Activated gamma-delta T cell (primary cell): ENCODE data around the gene PRKAR2A.

Experiments used
- DNase-seq: peaks from one replicate; lab custom pipeline; 2025; lab: John Stamatoyannopoulos, UW
- total RNA-seq, 2 donors: gene quantifications; one replicate each; lab custom pipeline; 2026; lab: John Stamatoyannopoulos, UW

The PRKAR2A gene
- 88.7 to 98.1 reads per million in 2 donors for total RNA-seq

DNA sequence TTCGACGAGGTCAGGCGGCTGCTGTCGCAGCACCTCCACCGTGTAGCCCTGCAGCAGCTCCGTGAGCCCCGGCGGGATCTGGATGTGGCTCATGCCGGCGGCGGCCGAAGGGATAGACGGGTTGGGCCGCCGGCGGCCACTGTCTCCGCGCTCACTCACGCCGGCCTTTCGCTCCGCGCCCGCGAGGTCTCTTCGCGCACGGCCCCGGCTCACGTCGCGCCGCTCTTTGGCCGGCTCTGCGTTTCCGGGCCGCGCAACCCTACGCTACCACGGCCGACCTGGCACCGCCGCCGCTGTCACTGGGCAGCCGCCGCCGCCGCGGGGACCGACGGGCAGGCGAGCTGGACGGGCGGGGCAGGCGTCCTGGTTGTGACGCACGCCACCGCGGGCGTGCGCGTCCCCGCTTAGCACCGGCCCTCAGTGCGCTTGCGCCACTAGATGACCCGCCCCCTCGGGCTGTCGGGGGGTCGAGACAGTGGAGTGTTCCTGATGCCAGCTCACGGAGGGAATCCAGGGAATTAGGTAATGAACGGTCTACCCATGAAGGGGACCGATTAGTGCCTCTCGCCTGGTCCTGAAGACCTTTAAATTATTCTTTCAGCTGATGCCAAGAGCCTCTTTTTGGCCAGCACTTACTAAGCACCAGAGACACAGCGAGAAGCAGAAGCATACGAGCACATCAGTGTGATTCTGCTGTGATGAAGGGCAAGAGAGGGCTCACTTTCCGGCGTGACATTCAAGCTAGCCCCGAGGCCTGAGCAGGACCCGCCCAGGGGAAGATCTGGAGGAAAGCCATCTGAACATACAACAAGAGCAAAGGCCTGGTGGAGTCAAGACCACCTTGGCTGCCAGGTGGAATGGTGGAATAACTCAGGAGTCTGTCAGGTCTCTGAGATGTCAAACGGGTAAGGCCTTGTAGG is at the start of gene PRKAR2A:
PRKAR2A (minus strand) TSS at position 371 of the 920 bp plus-strand sequence; CDS start at position 93, 278 bp downstream.
- DNase-seq: peak; percentile 74

DNA sequence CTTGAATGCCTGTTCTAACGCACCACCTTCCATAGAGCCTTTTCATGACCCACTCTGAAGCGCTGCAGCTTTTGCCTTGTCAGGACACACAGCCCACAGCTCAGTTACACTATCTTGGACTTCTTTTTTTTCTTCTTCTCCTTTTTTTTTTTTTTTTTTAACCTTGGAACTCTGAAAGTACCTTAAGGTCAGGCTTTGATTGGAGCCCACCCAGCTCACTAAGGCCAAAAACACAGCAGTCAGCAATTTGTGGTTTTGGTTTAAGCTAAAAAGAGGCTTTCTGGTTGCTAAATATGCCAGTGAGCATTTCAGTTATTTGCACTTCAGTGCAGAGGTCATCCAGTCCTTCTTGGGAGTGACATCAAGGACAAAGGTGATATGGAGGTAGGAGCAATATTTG is 49.3 kb upstream of the PRKAR2A start:
- no peak for DNase-seq

GRCh38 chr3:48894516-48894915 is 46.8 kb upstream of the PRKAR2A start:
- DNase-seq: no peak

- no peak for DNase-seq
Measured at GRCh38 chr3:48891606-48892005, 43.9 kb upstream of the PRKAR2A start.

DNA sequence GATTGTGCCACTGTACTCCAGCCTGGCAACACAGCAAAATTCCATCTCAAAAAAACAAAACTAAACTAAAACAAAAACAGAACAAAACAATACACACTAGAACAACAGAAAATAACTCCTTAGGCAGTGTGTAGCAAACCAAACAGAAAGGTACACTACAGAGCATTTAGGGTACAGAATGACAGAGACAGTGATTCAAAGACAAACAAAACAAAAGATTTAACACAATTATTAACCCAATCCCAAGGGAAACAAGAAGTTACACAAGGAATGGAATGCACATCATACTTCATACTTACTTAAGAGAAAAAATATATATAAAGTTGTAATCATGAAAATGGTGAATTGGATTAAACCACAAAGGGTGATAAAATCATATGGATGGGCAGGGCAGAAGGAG is 38.1 kb upstream of the PRKAR2A start:
- DNase-seq: no peak

DNA sequence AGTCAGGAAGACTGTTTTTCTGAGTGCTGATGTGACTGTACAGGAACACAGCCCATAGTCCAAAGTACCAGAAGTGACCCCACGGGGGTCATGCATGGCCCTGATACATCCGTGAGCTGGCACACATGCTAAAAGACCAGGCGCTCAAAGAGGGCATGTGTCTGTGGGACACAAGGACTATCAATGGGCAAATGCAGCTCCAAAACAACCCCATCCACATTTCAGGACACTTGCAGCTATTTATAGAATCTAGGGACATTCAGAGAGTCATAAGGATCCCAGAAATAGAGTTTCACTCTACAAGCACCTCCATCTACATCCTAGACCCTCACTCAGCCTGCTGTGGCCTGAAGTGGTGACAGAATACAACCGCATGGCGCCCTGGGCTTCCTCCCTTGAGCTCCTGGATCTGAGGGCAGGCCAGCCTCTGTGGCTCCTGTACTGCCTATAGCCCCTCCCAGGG is 34.0 kb upstream of the PRKAR2A start:
- DNase-seq: no peak

- DNase-seq: no peak
Measured at GRCh38 chr3:48881006-48881405, 33.3 kb upstream of the PRKAR2A start.

DNA sequence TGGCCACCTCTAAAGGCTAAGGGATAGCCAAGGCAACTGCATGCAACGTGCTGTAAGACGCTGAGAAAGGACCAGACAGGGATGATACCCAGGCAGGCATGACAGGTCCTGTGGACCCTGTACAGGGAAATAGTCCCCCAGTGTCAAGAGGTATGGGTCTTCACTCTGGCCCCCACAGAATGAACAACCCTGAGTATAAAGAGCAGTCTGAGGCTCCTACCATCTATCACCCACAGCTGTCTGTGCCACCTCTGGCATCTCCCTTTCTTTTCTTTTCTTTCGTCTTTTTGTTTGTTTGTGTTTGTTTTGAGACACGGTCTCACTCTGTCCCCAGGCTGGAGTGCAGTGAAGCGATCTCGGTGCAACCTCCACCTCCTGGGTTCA is 32.3 kb upstream of the PRKAR2A start:
- no peak for DNase-seq

- DNase-seq: no peak
Measured at GRCh38 chr3:48879307-48879993, 31.8 kb upstream of the PRKAR2A start.

GRCh38 chr3:48877671-48878070 is 30.0 kb upstream of the PRKAR2A start:
- no peak for DNase-seq

DNA sequence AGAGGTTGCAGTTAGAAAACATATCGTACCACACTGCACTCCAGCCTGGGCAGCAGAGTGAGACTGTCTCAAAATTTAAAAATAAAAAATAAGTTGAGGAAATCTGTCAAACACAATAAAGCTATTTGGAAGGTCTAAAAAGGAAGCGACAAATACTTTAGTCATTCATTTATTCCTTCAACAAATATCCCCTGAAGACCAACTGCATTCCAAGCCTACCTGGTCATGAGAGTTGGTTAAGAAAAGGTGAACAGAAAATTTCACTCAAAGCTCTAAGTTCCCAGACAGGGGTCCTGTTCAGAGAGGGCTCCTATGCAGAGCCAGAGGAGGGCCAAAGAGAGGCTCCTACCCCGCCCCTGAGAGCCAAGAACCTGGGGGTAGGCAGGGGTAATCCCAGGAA is 15.4 kb upstream of the PRKAR2A start:
- no peak for DNase-seq

DNA sequence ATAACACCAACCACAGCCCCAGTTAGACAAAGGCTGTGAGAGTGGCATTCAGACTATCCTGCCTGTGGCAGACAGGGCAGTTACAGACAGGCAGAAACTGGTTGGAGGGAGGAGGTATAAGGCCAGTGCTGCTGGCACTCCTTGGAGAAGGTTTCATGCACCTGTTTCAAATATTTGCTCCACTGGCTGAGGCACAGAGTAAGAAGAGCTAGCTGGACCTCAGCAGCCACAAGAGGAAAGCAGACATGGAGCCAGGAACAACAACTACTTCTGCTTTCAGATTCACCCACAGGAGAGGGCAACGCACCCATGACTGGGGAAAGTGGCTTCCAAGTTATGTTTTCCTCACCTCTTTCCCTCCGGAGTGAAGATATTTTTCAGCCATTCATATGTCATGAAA is 11.5 kb upstream of the PRKAR2A start:
- no peak for DNase-seq

GRCh38 chr3:48858709-48859108 is 11.0 kb upstream of the PRKAR2A start:
- no peak for DNase-seq

DNA sequence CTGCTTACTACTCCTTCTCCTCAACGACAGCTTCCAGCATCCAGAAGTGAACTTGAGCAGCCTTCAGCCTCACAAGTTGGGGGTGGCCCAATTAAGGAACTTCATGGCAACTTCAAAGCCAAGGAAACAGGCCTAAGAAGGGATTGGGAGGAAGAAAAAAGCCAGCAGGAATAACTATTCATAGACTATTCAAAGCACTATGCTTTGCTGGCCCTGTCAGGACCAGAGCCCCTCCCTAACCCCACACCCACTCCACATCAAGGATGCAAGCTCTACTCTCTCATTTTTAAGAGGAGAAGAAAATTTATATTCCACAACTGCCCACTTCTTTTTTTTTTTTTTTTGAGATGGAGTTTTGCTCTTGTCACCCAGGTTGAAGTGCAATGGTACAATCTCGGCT is 10.0 kb upstream of the PRKAR2A start:
- DNase-seq: no peak

GRCh38 chr3:48856469-48856868 is 8.8 kb upstream of the PRKAR2A start:
- no peak for DNase-seq

DNA sequence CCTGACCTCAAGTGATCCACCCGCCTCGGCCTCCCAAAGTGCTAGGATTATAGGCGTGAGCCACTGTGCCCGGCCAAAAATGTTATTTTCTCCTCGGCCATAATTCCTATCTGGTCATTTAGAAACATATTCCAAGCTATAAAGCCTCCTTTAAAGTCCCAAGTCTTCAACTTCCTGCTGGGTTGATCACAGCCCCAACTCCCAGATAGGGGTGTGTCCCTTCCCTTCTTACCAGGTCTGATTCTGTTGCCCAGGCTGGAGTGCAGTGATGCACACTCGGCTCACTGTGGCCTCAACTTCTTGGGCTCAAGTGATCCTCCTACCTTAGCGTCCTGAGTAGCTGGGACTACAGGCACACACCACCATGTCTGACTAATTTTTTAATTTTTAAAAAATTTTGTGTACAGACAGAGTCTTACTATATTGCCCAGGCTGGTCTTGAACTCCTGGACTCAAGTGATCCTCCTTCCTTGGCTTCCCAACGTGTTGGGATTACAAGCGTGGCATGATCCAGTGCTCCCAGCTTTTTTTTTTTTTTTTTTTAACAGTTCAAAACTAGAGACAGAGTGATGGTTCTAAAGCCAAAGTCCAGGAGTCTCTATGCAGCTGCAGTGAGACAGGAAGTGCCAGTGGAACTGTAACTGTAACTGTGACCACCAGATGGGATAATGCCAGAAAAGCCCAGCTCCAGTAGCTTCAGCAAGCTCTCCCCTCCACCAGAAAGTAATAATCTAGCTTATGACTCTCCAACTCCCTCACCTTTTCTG is 8.2 kb upstream of the PRKAR2A start:
- no peak for DNase-seq

DNA sequence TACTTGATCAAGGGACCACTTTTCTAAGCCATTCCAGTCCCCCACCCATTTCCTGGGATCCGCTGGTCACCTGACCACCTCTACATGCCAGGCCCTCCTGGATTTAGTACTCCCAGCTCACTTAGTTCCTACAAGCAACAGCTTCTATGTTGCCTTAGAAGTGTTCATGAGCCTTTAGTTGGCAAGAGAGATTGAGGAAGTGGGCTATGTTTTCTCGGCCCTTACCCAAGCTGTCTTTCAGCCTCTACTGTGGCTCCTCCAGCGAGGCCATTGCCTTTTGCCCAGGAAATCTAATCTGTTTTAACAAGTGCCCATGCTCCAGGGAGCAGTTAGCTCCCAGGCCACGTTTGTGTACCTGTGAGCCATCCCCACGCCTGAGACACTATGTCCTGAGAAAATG is 4.5 kb upstream of the PRKAR2A start:
- no peak for DNase-seq

DNA sequence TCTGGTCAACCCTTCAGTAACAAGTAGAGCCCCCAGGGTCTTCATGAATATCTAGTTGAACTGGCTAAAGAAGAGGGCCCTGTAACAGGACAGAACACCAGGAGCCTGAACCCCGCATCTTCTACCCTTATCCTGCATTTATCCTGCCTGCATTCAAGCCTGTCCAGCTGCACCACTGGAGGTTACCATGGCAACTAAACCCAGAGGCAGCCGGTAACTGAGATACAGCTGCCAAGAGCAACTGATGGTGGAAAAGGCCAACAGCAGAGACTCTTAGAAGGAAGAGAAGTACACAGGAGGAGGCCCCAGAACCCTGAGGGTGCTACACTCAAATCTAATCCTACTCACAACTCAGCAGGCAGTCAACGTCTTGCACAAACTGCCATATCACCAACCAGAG is 3.7 kb upstream of the PRKAR2A start:
- no peak for DNase-seq

GRCh38 chr3:48848816-48849515 is 1.3 kb upstream of the PRKAR2A start:
- no peak for DNase-seq

DNA sequence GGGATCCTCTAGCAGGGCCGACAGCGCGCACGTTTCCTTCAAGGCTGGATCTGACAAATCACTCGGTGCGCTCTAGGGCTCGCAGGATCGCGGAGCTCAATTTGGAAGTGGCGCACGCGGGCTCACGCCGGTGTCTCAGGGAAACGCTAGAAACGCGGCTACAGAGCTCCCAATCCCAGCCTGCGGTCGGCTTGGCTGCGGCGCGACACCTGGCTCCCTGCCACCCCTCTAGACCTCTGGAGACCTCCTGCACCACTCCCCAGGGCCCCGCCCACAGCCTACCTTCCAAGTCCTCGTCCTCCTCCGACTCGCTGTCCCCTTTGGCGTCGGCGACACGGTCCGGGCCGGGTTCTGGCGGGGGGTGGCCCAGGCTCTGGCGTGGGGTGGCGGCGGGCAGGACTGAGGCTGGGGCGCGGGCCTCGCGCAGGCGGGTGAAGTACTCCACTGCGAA is 596 bp downstream of the PRKAR2A start:
- peak; percentile 40 for DNase-seq

- no peak for DNase-seq
Measured at GRCh38 chr3:48845170-48845569, 2.5 kb downstream of the PRKAR2A start.

DNA sequence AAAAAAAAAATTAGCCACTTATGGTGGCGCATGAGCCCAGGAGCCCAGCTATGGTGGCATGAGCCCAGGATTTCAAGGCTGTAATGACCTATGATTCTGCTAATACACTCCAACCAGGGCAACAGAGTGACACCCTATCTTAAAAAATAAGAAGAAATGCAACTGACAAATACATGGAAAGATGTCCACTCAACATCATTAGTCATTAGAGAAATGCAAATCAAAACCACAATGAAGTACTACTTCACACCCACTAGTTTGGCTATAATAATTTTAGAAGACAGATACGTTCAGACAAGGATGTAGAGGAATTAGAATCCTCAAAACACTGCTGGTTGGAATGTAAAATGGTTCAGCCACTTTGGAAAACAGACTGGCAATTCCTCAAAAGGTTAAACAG is 10.5 kb downstream of the PRKAR2A start:
- no peak for DNase-seq
